ENCODE data around the gene IFNGR1. TPM values are rescaled to one million over a fixed set of nuclear protein-coding genes. Genes with fewer than 3 reads are reported as not detected.

IFNGR1 gene
- total and polyA plus RNA-seq, 5 donors from 2014 or later = 30.7 to 44.4 (median 37.3) TPM

GRCh38 chr6:137172734-137173431 is 46.3 kb downstream of the IFNGR1 start:
- Mint-ChIP-seq H3K36me3 (no peaks in the 10 kb centered on the region), H3K27me3 (peaks cover 16% of the 10 kb centered on the region), H3K4me1 (no peaks in the 10 kb centered on the region), H3K27ac (no peak overlapping the region), H3K4me3 (no peak overlapping the region), H3K9me3 (peaks cover 0 to 2% (median 0%) of the 10 kb centered on the region in 7 donors)
- no peaks in the 10 kb centered on the region for H3K27me3 ChIP-seq (ENCODE audit: control insufficient read depth, insufficient read depth, low read length)
- no peak for ATAC-seq (ENCODE audit: low read depth in 2 of 2)
- H3K9me3 ChIP-seq (ENCODE audit: control insufficient read depth in 2 of 2, low read length in 2 of 2) = no peaks in the 10 kb centered on the region
- no peaks in the 10 kb centered on the region for H3K36me3 ChIP-seq (ENCODE audit: control insufficient read depth, insufficient read depth, low read length)
- no peak overlapping the region for H3K27ac ChIP-seq (ENCODE audit: insufficient read depth, low read length, poor library complexity, severe bottlenecking)
- DNase-seq = no peak
- no peak overlapping the region for H3K4me3 ChIP-seq (ENCODE audit: low read depth, low read length)
- no peaks in the 10 kb centered on the region for H3K4me1 ChIP-seq (ENCODE audit: control insufficient read depth, insufficient read depth, low read length, poor library complexity, severe bottlenecking)

DNA sequence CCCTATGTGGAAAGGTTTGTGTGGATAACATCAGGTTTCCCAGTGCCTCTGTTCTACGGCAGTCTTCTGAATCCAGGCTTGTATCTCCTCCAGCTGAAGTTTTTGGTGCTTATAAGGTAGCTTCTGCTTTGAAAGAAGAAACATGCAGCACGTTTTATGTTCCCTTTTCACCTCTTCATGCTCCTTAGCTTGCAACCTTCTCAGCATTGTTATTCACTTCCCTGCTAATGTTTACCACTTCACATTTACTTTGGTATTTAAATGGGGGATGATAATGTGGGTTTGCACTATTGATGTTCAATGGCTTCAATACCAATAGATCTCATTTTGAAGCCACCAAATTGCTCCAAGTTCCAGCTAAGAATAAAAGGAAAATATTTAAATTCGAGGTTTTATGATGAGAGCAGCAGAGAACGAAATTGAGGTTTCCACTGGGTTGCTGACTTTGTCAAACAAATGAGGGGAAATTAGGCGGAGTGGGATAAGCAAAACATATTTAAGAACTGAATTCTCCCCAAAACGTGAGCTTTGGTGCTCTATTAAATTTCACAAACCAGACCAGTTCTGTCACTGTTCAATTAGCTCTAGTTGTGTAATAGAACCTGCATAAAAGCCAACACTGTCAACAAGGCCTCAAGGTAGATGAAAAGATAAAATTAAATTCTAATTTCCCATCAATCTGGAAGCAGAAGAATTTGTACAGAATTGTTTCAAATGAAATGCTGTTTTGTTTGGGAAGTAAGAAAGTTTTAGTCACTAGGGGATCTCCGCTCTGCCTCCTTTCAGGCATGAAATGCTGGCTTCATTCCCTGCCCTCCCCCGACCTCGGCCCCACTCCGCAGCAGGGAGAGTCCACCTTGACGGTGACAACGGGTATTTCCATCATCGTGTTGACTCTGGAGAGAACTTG is 47.1 kb downstream of the IFNGR1 start:
- H3K27me3 Mint-ChIP-seq = peaks cover 9% of the 10 kb centered on the region
- no peaks in the 10 kb centered on the region for H3K4me1 ChIP-seq (ENCODE audit: control insufficient read depth, insufficient read depth, low read length, poor library complexity, severe bottlenecking)
- H3K27ac Mint-ChIP-seq = no peak overlapping the region
- no peak overlapping the region for H3K27ac ChIP-seq (ENCODE audit: insufficient read depth, low read length, poor library complexity, severe bottlenecking)
- no peaks in the 10 kb centered on the region for H3K9me3 ChIP-seq (ENCODE audit: control insufficient read depth in 2 of 2, low read length in 2 of 2)
- H3K9me3 Mint-ChIP-seq = peaks cover 0 to 3% (median 0%) of the 10 kb centered on the region in 7 donors
- no peaks in the 10 kb centered on the region for H3K36me3 ChIP-seq (ENCODE audit: control insufficient read depth, insufficient read depth, low read length)
- H3K27me3 ChIP-seq (ENCODE audit: control insufficient read depth, insufficient read depth, low read length) = no peaks in the 10 kb centered on the region
- no peak overlapping the region for H3K4me3 ChIP-seq (ENCODE audit: low read depth, low read length)
- H3K4me1 Mint-ChIP-seq = peaks cover 0 to 1% (median 0%) of the 10 kb centered on the region in 4 donors
- DNase-seq = no peak
- H3K36me3 Mint-ChIP-seq = no peaks in the 10 kb centered on the region
- no peak for ATAC-seq (ENCODE audit: low read depth in 2 of 2)
- H3K4me3 Mint-ChIP-seq = no peak overlapping the region

- no peaks in the 10 kb centered on the region for H3K4me1 ChIP-seq (ENCODE audit: control insufficient read depth, insufficient read depth, low read length, poor library complexity, severe bottlenecking)
- Mint-ChIP-seq H3K4me3 (no peak overlapping the region), H3K27me3 (peaks cover 9% of the 10 kb centered on the region), H3K4me1 (peaks cover 0 to 5% (median 0%) of the 10 kb centered on the region in 4 donors), H3K9me3 (peaks cover 0 to 4% (median 0%) of the 10 kb centered on the region in 7 donors), H3K36me3 (no peaks in the 10 kb centered on the region), H3K27ac (no peak overlapping the region)
- H3K27me3 ChIP-seq (ENCODE audit: control insufficient read depth, insufficient read depth, low read length) = no peaks in the 10 kb centered on the region
- H3K27ac ChIP-seq (ENCODE audit: insufficient read depth, low read length, poor library complexity, severe bottlenecking) = no peak overlapping the region
- DNase-seq (no peak), ATAC-seq (ENCODE audit: low read depth in 2 of 2) (no peak)
- no peaks in the 10 kb centered on the region for H3K36me3 ChIP-seq (ENCODE audit: control insufficient read depth, insufficient read depth, low read length)
- H3K4me3 ChIP-seq (ENCODE audit: low read depth, low read length) = no peak overlapping the region
- H3K9me3 ChIP-seq (ENCODE audit: control insufficient read depth in 2 of 2, low read length in 2 of 2) = no peaks in the 10 kb centered on the region
Observed at GRCh38 chr6:137171053-137171374, 48.2 kb downstream of the IFNGR1 start.

DNA sequence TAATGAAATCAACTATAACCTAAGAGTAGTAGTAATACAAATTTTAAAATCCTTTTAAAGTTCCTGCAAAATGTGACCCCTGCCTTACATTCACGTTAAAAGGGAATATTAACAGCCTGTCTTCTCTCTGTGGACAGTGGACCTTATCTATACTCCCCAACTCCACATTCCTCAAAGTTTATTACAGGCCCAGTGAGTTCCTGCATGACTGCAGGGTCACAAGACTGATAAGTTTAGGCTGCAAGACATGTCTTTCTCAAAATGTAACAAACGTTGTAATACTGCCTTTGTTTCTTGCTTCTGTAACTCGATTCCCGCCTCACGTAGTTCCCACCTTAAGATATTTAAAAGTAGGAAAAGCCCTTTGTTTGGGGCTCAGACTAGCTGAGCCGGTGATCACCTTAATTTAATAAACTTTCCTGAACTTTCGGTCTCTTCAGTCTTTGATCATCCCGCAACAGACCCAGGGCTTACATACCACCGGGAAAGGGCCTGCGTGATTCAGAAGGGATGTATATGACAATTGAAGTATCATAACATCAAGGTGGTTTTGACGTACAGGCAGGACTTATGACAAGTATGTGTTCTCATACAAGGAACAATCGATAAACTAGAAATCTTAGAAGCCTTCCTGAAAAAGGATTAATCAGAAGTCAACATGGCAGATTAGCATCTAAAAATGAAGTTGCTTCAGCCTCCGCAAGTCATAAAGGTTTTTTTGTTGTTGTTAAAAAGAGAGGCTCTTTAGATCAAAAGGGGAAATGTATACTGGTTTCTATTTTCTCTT is 48.7 kb downstream of the IFNGR1 start:
- DNase-seq = no peak
- Histone ChIP-seq H3K27me3 (ENCODE audit: control insufficient read depth, insufficient read depth, low read length) (no peaks in the 10 kb centered on the region), H3K27ac (ENCODE audit: insufficient read depth, low read length, poor library complexity, severe bottlenecking) (no peak overlapping the region), H3K36me3 (ENCODE audit: control insufficient read depth, insufficient read depth, low read length) (no peaks in the 10 kb centered on the region), H3K4me1 (ENCODE audit: control insufficient read depth, insufficient read depth, low read length, poor library complexity, severe bottlenecking) (no peaks in the 10 kb centered on the region), H3K9me3 (ENCODE audit: control insufficient read depth in 2 of 2, low read length in 2 of 2) (no peaks in the 10 kb centered on the region), H3K4me3 (ENCODE audit: low read depth, low read length) (no peak overlapping the region)
- Mint-ChIP-seq H3K4me3 (no peak overlapping the region), H3K36me3 (no peaks in the 10 kb centered on the region), H3K9me3 (peaks cover 0 to 4% (median 0%) of the 10 kb centered on the region in 7 donors), H3K27ac (no peak overlapping the region), H3K4me1 (peaks cover 0 to 5% (median under 1%) of the 10 kb centered on the region in 4 donors), H3K27me3 (peaks cover 4% of the 10 kb centered on the region)
- ATAC-seq (ENCODE audit: low read depth in 2 of 2) = no peak

GRCh38 chr6:137167702-137168377 is 51.3 kb downstream of the IFNGR1 start:
- Mint-ChIP-seq H3K27ac (no peak overlapping the region), H3K36me3 (no peaks in the 10 kb centered on the region), H3K9me3 (peaks cover 0 to 4% (median 0%) of the 10 kb centered on the region in 7 donors), H3K27me3 (peaks cover 4% of the 10 kb centered on the region), H3K4me1 (peaks cover 0 to 9% (median 4%) of the 10 kb centered on the region in 4 donors), H3K4me3 (no peak overlapping the region)
- Histone ChIP-seq H3K27ac (ENCODE audit: insufficient read depth, low read length, poor library complexity, severe bottlenecking) (no peak overlapping the region), H3K27me3 (ENCODE audit: control insufficient read depth, insufficient read depth, low read length) (no peaks in the 10 kb centered on the region), H3K36me3 (ENCODE audit: control insufficient read depth, insufficient read depth, low read length) (no peaks in the 10 kb centered on the region), H3K9me3 (ENCODE audit: control insufficient read depth in 2 of 2, low read length in 2 of 2) (no peaks in the 10 kb centered on the region), H3K4me3 (ENCODE audit: low read depth, low read length) (no peak overlapping the region), H3K4me1 (ENCODE audit: control insufficient read depth, insufficient read depth, low read length, poor library complexity, severe bottlenecking) (no peaks in the 10 kb centered on the region)
- DNase-seq (no peak), ATAC-seq (ENCODE audit: low read depth in 2 of 2) (no peak)

GRCh38 chr6:137166247-137167098 is 52.7 kb downstream of the IFNGR1 start:
- no peaks in the 10 kb centered on the region for H3K36me3 ChIP-seq (ENCODE audit: control insufficient read depth, insufficient read depth, low read length)
- H3K4me3 Mint-ChIP-seq = no peak overlapping the region

More at GRCh38 chr6:137166247-137167098, 52.7 kb downstream of the IFNGR1 start:
- Histone ChIP-seq H3K27ac (ENCODE audit: insufficient read depth, low read length, poor library complexity, severe bottlenecking) (no peak overlapping the region), H3K27me3 (ENCODE audit: control insufficient read depth, insufficient read depth, low read length) (no peaks in the 10 kb centered on the region), H3K9me3 (ENCODE audit: control insufficient read depth in 2 of 2, low read length in 2 of 2) (no peaks in the 10 kb centered on the region), H3K4me1 (ENCODE audit: control insufficient read depth, insufficient read depth, low read length, poor library complexity, severe bottlenecking) (no peaks in the 10 kb centered on the region), H3K4me3 (ENCODE audit: low read depth, low read length) (no peak overlapping the region)
- peaks cover 0 to 4% (median 0%) of the 10 kb centered on the region in 7 donors for H3K9me3 Mint-ChIP-seq
- no peaks in the 10 kb centered on the region for H3K36me3 Mint-ChIP-seq
- H3K4me1 Mint-ChIP-seq = peaks cover 0 to 9% (median 4%) of the 10 kb centered on the region in 4 donors
- no peak overlapping the region for H3K27ac Mint-ChIP-seq
- no peak for DNase-seq
- ATAC-seq (ENCODE audit: low read depth in 2 of 2) = no peak
- H3K27me3 Mint-ChIP-seq = peaks cover 10% of the 10 kb centered on the region

Measured in CD4-positive, CD25-positive, alpha-beta regulatory T cell (primary cell).